Measurements from ENCODE around the gene LRMDA. TPM values are rescaled to one million over a fixed set of nuclear protein-coding genes. Genes with fewer than 3 reads are reported as not detected.

Gene LRMDA
- total RNA-seq, 2 donors from 2014 or later = not detected

GRCh38 chr10:76017733-76018433, 586.5 kb downstream of the LRMDA start:
- DNase-seq (ENCODE audit: low spot score in 2 of 2) (no peak), ATAC-seq (no peak)
- H3K9me3 Mint-ChIP-seq = no peaks in the 10 kb centered on the region
- H3K36me3 Mint-ChIP-seq = no peaks in the 10 kb centered on the region
- no peak overlapping the region for H3K27ac Mint-ChIP-seq

GRCh38 chr10:76020630-76021029, 589.2 kb downstream of the LRMDA start:
- no peaks in the 10 kb centered on the region for H3K36me3 Mint-ChIP-seq
- no peak overlapping the region for H3K27ac Mint-ChIP-seq
- no peaks in the 10 kb centered on the region for H3K9me3 Mint-ChIP-seq
- no peak for ATAC-seq
- DNase-seq (ENCODE audit: low spot score in 2 of 2) = no peak

DNA sequence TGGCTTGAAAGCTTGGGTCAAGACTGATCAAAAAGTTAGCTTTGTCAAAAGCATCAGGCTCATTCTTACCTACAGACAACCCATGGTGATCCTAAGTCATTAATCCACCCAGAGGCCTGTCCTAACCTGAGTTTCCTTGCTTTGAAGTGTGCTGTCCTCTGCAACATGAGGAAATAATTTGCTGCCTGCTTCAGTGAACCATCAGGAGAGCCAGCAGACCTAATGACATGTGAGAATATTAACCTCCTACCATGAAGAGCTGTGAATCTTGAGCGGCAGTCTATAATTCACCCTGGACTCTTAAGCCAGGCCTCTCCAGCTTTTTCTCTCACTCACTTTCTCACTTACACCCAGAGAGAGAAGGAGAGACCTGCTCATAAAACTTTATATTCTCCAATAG, 590.0 kb downstream of the LRMDA start:
- ATAC-seq (no peak), DNase-seq (ENCODE audit: low spot score in 2 of 2) (no peak)
- Mint-ChIP-seq H3K36me3 (no peaks in the 10 kb centered on the region), H3K27ac (no peak overlapping the region), H3K9me3 (no peaks in the 10 kb centered on the region)

GRCh38 chr10:76022366-76022765, 590.9 kb downstream of the LRMDA start:
- no peaks in the 10 kb centered on the region for H3K36me3 Mint-ChIP-seq
- ATAC-seq = no peak
- H3K9me3 Mint-ChIP-seq = no peaks in the 10 kb centered on the region
- H3K27ac Mint-ChIP-seq = no peak overlapping the region
- no peak for DNase-seq (ENCODE audit: low spot score in 2 of 2)

DNA sequence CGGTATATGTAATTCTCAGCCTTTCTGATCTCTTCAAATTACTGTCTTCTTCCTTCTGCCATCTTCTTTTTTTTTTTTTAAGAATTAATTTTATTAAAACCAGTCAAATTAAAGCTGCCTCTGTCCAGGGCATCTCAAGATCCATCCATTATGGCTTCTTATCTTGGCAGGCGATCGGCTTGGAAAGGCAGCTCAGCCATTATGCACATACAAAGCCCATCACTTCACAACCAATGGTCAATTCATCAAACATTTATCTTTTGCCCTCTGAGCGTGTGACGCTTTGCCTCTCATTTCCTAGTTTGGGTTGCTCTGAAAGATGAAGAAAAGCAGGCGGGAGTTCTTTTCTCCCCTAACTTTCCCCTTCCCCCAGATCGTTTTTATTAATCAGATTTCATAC, 591.6 kb downstream of the LRMDA start:
- H3K9me3 Mint-ChIP-seq = no peaks in the 10 kb centered on the region
- ATAC-seq (no peak), DNase-seq (ENCODE audit: low spot score in 2 of 2) (no peak)
- no peak overlapping the region for H3K27ac Mint-ChIP-seq
- no peaks in the 10 kb centered on the region for H3K36me3 Mint-ChIP-seq

- H3K27ac Mint-ChIP-seq = no peak overlapping the region
- H3K9me3 Mint-ChIP-seq = no peaks in the 10 kb centered on the region
- ATAC-seq (no peak), DNase-seq (ENCODE audit: low spot score in 2 of 2) (no peak)
- H3K36me3 Mint-ChIP-seq = no peaks in the 10 kb centered on the region
Measured at GRCh38 chr10:76024460-76025123, 593.2 kb downstream of the LRMDA start.

DNA sequence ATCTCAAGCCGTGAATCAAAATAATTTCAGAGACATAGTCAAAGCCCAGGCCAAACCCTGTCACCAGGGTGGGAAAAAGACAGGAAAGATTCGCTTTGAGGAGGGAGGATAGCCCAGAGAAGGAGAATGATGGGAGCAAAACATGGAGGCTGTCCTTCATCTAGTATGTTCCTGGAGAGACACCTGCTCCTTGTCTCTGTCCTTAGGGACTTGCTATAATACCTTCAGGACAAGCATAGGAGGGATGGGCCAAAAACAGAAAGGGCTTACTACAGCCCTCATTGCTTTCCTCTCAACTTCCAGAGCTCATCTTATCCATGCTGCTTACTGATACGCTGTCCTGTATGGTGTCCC, 593.7 kb downstream of the LRMDA start:
- Mint-ChIP-seq H3K36me3 (no peaks in the 10 kb centered on the region), H3K27ac (no peak overlapping the region), H3K9me3 (no peaks in the 10 kb centered on the region)
- DNase-seq (ENCODE audit: low spot score in 2 of 2) (no peak), ATAC-seq (no peak)

DNA sequence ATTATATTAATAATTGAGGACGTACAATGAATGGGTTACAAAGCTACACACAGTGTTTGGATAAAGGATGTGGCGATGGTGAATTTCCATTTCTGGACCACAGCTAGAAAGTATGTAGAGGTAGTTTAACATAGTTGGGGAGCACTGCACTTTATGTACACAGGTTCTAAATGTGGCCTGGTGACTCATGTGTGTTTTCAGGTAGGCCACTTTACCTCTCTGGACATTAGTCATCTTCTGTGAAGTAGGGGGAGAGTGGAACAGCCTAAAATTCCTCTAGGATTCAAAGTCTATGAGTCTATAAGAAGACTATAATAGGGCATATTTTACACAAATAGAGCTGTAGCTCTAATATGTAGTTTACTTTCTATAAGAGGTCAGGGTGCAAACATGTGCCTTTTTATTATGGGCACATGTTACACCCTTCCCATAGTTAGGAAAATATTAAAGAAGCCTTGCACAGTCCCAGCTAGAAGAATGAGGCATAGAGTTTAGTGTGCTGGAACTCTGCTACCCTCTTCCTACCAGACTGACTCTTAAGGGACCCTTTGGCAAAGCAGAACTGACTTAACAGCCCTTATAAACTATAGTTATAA, 594.9 kb downstream of the LRMDA start:
- ATAC-seq = no peak
- H3K9me3 Mint-ChIP-seq = no peaks in the 10 kb centered on the region
- H3K36me3 Mint-ChIP-seq = no peaks in the 10 kb centered on the region
- no peak for DNase-seq (ENCODE audit: low spot score in 2 of 2)
- H3K27ac Mint-ChIP-seq = no peak overlapping the region

DNA sequence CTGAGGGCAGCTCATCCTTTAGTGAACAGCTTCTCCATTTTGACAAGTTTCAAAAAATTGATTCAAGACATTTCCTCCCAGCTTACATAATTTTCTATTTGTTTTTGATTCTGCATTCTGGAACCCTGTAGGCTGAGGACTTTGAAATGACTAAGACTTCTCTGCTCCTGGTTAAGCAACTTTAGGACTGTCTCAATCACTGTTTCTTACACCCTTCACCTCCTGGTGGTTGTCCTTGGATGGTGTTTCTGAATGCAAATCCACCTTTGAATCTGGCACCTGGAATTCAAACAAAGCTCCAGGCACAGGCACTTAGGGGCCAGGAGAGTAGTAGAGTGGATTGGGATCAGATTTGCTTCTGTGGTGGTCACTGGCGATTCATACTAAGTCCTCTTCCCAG, 595.5 kb downstream of the LRMDA start:
- no peaks in the 10 kb centered on the region for H3K9me3 Mint-ChIP-seq
- no peak overlapping the region for H3K27ac Mint-ChIP-seq
- DNase-seq (ENCODE audit: low spot score in 2 of 2) (no peak), ATAC-seq (no peak)
- H3K36me3 Mint-ChIP-seq = no peaks in the 10 kb centered on the region

DNA sequence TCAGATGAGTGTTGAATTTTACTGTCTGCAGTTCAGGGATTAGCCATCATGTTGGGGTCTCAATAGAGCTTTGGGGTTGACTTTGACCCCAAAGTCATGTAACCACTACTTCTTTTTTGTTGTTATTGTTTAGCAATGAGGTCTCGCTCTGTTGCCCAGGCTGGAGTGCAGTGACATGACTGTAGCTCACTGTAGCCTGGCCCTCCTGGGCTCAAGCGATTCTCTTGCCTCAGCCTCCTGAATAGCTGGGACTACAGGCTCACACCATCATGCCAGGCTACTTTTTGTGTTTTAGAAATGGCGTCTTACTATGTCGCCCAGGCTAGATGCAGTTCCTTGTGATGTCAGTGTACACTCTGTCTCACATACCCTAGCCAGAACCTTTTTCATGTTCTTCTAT, 598.4 kb downstream of the LRMDA start:
- no peak for ATAC-seq
- no peaks in the 10 kb centered on the region for H3K9me3 Mint-ChIP-seq

DNA sequence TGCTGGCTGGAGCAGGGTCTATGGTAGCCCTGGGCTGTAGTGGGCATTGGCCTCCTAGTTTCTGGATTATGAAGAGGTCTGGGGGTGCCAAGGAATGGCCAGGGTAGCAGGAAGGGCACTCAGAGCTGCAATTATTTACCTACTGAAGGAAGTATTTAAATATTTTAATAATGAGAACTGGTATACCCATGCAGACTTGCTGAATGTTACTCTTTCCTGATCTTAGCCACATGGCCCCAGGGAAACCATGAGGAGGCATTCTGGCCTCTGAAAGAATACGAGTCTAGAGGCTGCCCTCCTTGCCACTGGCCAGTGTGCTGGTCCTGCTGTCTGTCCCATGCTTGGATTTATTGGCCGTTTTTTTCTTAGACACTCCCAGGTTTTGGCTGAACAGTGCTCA, 599.7 kb downstream of the LRMDA start:
- Mint-ChIP-seq H3K9me3 (no peaks in the 10 kb centered on the region), H3K36me3 (no peaks in the 10 kb centered on the region), H3K27ac (no peak overlapping the region)
- ATAC-seq = no peak
- DNase-seq (ENCODE audit: low spot score in 2 of 2) = no peak

More for the DNA sequence above, 598.4 kb downstream of the LRMDA start:
- DNase-seq (ENCODE audit: low spot score in 2 of 2) = no peak
- Mint-ChIP-seq H3K36me3 (no peaks in the 10 kb centered on the region), H3K27ac (no peak overlapping the region)

GRCh38 chr10:76031769-76032699, 600.6 kb downstream of the LRMDA start:
- H3K36me3 Mint-ChIP-seq = no peaks in the 10 kb centered on the region
- ATAC-seq (no peak), DNase-seq (ENCODE audit: low spot score in 2 of 2) (no peak)
- no peaks in the 10 kb centered on the region for H3K9me3 Mint-ChIP-seq
- no peak overlapping the region for H3K27ac Mint-ChIP-seq

DNA sequence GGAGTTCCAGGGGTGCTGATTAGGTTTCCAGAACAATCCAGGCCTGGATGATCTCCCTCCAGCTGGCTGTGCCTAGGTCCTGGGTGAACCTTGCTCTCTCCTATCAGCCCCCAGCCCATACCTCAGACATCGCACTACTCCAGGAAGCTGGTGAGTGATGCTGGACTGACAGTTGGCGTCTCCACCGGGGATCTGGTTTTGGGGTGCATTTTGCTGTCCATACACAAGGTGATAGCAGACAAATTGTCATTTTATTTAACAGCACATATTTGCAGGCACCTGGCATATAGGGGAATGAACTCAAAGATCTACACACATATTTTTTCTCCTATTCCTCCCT, 601.2 kb downstream of the LRMDA start:
- Mint-ChIP-seq H3K27ac (no peak overlapping the region), H3K36me3 (no peaks in the 10 kb centered on the region), H3K9me3 (no peaks in the 10 kb centered on the region)
- no peak for DNase-seq (ENCODE audit: low spot score in 2 of 2)
- no peak for ATAC-seq

DNA sequence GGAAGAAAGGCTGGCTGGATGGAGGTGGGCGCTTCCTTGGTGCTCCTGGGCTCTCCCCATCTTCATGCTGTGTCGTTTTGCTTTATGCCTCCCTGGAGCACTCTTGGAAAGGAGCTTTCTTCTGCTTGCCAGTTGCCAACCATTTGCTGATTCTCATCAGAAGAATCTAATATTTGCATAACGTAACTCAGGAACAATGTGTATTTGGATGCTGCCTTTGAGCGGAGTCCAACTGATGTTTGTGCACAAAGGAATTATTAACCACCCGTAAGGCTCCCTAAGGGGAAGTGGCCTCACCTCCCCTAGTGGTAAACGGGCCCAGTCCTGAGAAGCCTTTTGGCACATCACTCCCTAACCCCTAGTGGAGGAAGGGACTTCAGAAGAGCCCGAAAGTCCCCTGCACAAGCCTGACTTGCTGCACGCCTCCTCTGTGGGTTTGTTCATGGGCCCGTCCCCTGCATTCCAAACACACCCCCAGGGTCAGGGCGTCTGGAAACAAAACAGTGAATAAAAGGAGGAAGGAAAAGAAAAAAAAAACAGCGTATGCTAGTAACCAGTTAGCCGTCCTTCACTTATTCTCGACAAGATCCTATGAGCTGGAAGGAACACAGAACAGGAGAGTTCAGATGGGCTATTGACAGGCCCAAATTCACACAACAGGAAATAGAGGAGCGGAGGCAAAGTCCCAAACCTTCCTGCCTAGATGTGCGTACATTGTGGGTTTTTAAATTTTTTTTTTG, 602.2 kb downstream of the LRMDA start:
- DNase-seq (ENCODE audit: low spot score in 2 of 2) (no peak), ATAC-seq (no peak)
- Mint-ChIP-seq H3K36me3 (peaks cover 0 to 3% of the 10 kb centered on the region in 2 donors), H3K9me3 (peaks cover 3 to 4% of the 10 kb centered on the region in 2 donors), H3K27ac (peak overlapping the region in 1 of 2 donors; percentile 66)

- peak overlapping the region in 1 of 2 donors; percentile 68 for H3K27ac Mint-ChIP-seq
- DNase-seq (ENCODE audit: low spot score in 2 of 2) = no peak
- no peak for ATAC-seq
- peaks cover 4 to 6% of the 10 kb centered on the region in 2 donors for H3K9me3 Mint-ChIP-seq
- H3K36me3 Mint-ChIP-seq = peaks cover 0 to 5% of the 10 kb centered on the region in 2 donors
Measured at GRCh38 chr10:76034353-76035205, 603.2 kb downstream of the LRMDA start.
